K562 (cell line): Measurements from ENCODE around the gene CREB3L2.
A peak's percentile ranks its signal among the peaks of the same experiment; 100 is the strongest.

Experiments
- CREB1 ChIP-seq, 2 experiments: sonication (generic) in 1 of 2; formaldehyde crosslinking in 1 of 2; IDR thresholded peaks; 2 replicates each; pipeline versions ENCODE4 v1.6.1 to v1.8.0; 2012 to 2022; ENCODE audit warnings: inconsistent platforms in 1 of 2, mild to moderate bottlenecking in 1 of 2, missing genetic modification reagents in 1 of 2, moderate library complexity in 1 of 2
- CTCF ChIP-seq, 3 experiments: IDR thresholded peaks in 2 of 3; conservative IDR thresholded peaks in 1 of 3; 2 replicates each; pipeline ENCODE4 v1.5.1; 2011 to 2012; ENCODE audit warnings: low read length in 3 of 3, mild to moderate bottlenecking in 3 of 3, control low read depth in 2 of 3, improper control_type of control experiment in 1 of 3, inconsistent platforms in 1 of 3, low read depth in 1 of 3, mixed read lengths in 1 of 3, moderate library complexity in 1 of 3; ENCODE audit not compliant: insufficient read depth in 2 of 3
- EGR1 ChIP-seq: fragments of 450-650 bp; conservative IDR thresholded peaks from 2 replicates; pipeline ENCODE4 v1.6.1; 2017; ENCODE audit warnings: mild to moderate bottlenecking
- POLR2A ChIP-seq: fragments of 450-650 bp; conservative IDR thresholded peaks from 2 replicates; pipeline ENCODE4 v1.6.1; 2016
- RFX5 ChIP-seq: IDR thresholded peaks from 2 replicates; pipeline ENCODE4 v1.6.1; 2011; ENCODE audit warnings: low read depth, mild to moderate bottlenecking, improper control_type of control experiment, low read length
- SP1 ChIP-seq: sonication (generic); formaldehyde crosslinking; IDR thresholded peaks from 2 replicates; pipeline ENCODE4 v1.8.1; 2022; ENCODE audit warnings: mild to moderate bottlenecking, missing genetic modification reagents
- TSHZ1 ChIP-seq: fragments of 250-450 bp; sonication (Bioruptor Pico); IDR thresholded peaks from 2 replicates; pipeline ENCODE4 v1.4.0; 2020; ENCODE audit warnings: mild to moderate bottlenecking, moderate library complexity
- YY1 ChIP-seq, 3 experiments: IDR thresholded peaks; 2 replicates each; pipeline ENCODE4 v1.6.1; 2011; ENCODE audit warnings: low read length in 2 of 3, mild to moderate bottlenecking in 2 of 3, moderate library complexity in 2 of 3, borderline replicate concordance in 1 of 3, control low read depth in 1 of 3, low read depth in 1 of 3; ENCODE audit not compliant: insufficient read depth in 3 of 3, insufficient replicate concordance in 2 of 3, control insufficient read depth in 1 of 3, insufficient read length in 1 of 3; ENCODE audit errors: extremely low read depth in 1 of 3

GRCh38 chr7:137965942-137966640, 35.8 kb downstream of the CREB3L2 start:
- TF ChIP-seq CTCF (IDR thresholded peaks at IDR 0.05 in 2 of 3, conservative IDR thresholded peaks at IDR 0.05 in 1 of 3; ENCODE audit: insufficient read depth in 2 of 3, low read depth in 1 of 3, low read length in 3 of 3): peak in 2 of 3 experiments; percentile 3 to 32; a peak in 2 of 6 replicates
- no peak for TF ChIP-seq POLR2A
- TF ChIP-seq SP1 (CRISPR knock-in tag): no peak
- no peak for TF ChIP-seq EGR1
- no peak for TF ChIP-seq RFX5
- TF ChIP-seq CREB1 (IDR thresholded peaks at IDR 0.05): no peak
- TF ChIP-seq CREB1 (CRISPR knock-in tag; IDR thresholded peaks at IDR 0.05): no peak
- TF ChIP-seq YY1 (IDR thresholded peaks at IDR 0.05; ENCODE audit: borderline replicate concordance in 1 of 3, control insufficient read depth in 1 of 3, extremely low read depth in 1 of 3, insufficient read depth in 3 of 3, insufficient read length in 1 of 3, insufficient replicate concordance in 2 of 3, low read depth in 1 of 3, low read length in 2 of 3): no peak
- TF ChIP-seq TSHZ1 (CRISPR knock-in tag): no peak
